Caco-2 (cell line): ENCODE data around the gene SDCCAG8. TPM values are rescaled to one million over a fixed set of nuclear protein-coding genes. Genes with fewer than 3 reads are reported as not detected.

ENCODE experiments used
- BruUV-seq: library from RNA; stranded (reverse); fragments of 400-500 nt; replicated peaks from 2 replicates; lab custom pipeline; 2021; lab: Mats Ljungman, UMichigan
- CTCF ChIA-PET: fragments of 300-600 bp; sonication (Branson Sonifier 250); formaldehyde crosslinking; loops from one replicate; lab custom pipeline; 2022; ENCODE audit warnings: antibody characterized with exemption; lab: Charles Lee
- POLR2A ChIA-PET: fragments of 300-600 bp; sonication (Branson Sonifier 250); formaldehyde crosslinking; loops from one replicate; lab custom pipeline; 2022; ENCODE audit warnings: antibody characterized with exemption; lab: Charles Lee
- DNase-seq, 2 experiments: peaks; one replicate each; pipeline versions ENCODE4 v3.0.0 to v3.0.0-alpha.2; 2020 to 2022
- H3K27me3 ChIP-seq: replicated peaks from 2 replicates; pipeline ENCODE4 v1.6.0; 2011; ENCODE audit warnings: low read length; ENCODE audit not compliant: control insufficient read depth, insufficient read depth
- H3K36me3 ChIP-seq: 2 replicates; pipeline ENCODE4 v1.5.1; 2011; ENCODE audit warnings: low read length; ENCODE audit not compliant: control insufficient read depth, insufficient read depth
- H3K4me1 ChIP-seq: fragments of 250-450 bp; sonication (Bioruptor Pico); 2 replicates; pipeline ENCODE4 v1.5.1; 2020; ENCODE audit warnings: mild to moderate bottlenecking
- H3K4me3 ChIP-seq: 2 replicates; pipeline ENCODE4 v1.5.1; 2011; ENCODE audit warnings: low read depth, mild to moderate bottlenecking, control low read depth, low read length
- H3K9me3 ChIP-seq: fragments of 250-450 bp; sonication (Bioruptor Pico); 2 replicates; pipeline ENCODE4 v1.5.1; 2020; ENCODE audit warnings: mild to moderate bottlenecking, moderate library complexity
- H3K27ac Mint-ChIP-seq: one replicate; pipeline ENCODE4 v1.8.0; 2022; ENCODE audit warnings: mixed read lengths; ENCODE audit not compliant: unreplicated experiment
- H3K27me3 Mint-ChIP-seq: one replicate; pipeline ENCODE4 v1.8.0; 2022; ENCODE audit warnings: mixed read lengths; ENCODE audit not compliant: insufficient read depth, unreplicated experiment
- H3K36me3 Mint-ChIP-seq: one replicate; pipeline ENCODE4 v1.8.0; 2022; ENCODE audit warnings: mild to moderate bottlenecking, mixed read lengths; ENCODE audit not compliant: insufficient read depth, unreplicated experiment
- H3K4me1 Mint-ChIP-seq: one replicate; pipeline ENCODE4 v1.8.0; 2022; ENCODE audit warnings: low read depth, mixed read lengths; ENCODE audit not compliant: unreplicated experiment
- H3K4me3 Mint-ChIP-seq: one replicate; pipeline ENCODE4 v1.8.0; 2022; ENCODE audit warnings: mild to moderate bottlenecking, moderate library complexity, mixed read lengths; ENCODE audit not compliant: unreplicated experiment
- H3K9me3 Mint-ChIP-seq: one replicate; pipeline ENCODE4 v1.8.0; 2022; ENCODE audit warnings: mixed read lengths; ENCODE audit not compliant: unreplicated experiment
- intact Hi-C: fragments of 100-400 bp; cut with micrococcal nuclease; formaldehyde crosslinking; loops from one replicate; pipeline ENCODE4 v1.10.0; 2022; ENCODE audit not compliant: unreplicated experiment
- total RNA-seq: library from RNA; stranded (reverse); gene quantifications from 2 replicates; pipeline ENCODE4 v1.2.3, GENCODE V29; 2022
- TF ChIP-seq, protein P1 (sequence below), 2 experiments: fragments of 200-600 bp in 1 of 2; IDR thresholded peaks; 1 replicate in 1 of 2; 2 replicates in 1 of 2; pipeline versions ENCODE4 v1.5.1 to v1.8.0; 2011 to 2022; ENCODE audit warnings: antibody characterized with exemption in 1 of 2, control low read depth in 1 of 2, inconsistent platforms in 1 of 2, low read depth in 1 of 2, low read length in 1 of 2, mild to moderate bottlenecking in 1 of 2, moderate library complexity in 1 of 2; ENCODE audit not compliant: insufficient read depth in 1 of 2, severe bottlenecking in 1 of 2, unreplicated experiment in 1 of 2

The SDCCAG8 gene
- total RNA-seq, 1 experiment from 2014 or later, result 23.0 TPM

DNA sequence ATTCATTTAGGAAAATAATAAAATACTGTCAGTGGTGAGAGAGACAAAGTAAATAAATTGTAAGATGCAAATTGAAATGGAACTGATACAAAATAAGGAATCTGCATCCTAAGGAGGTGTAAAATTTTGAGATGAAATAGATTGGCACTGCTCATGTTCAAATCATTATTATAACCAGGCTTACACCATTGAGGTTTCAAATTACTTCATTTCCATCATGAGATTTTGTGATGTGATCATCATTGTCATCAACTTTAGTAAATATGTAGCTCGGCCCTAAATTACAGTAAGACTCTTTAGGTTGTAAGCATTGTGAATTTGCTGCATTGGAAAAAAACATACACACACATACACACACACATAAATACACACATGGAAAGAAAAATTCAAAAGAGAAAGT is 123.4 kb downstream of the SDCCAG8 start:
- no peaks in the 10 kb centered on the region for H3K9me3 ChIP-seq
- Mint-ChIP-seq H3K9me3 (peaks cover 20% of the 10 kb centered on the region), H3K4me1 (no peaks in the 10 kb centered on the region), H3K27ac (no peak overlapping the region), H3K36me3 (no peaks in the 10 kb centered on the region), H3K27me3 (no peaks in the 10 kb centered on the region), H3K4me3 (no peak overlapping the region)
- BruUV-seq, result no TSS peak
- no peaks in the 10 kb centered on the region for H3K36me3 ChIP-seq
- intact Hi-C loops, result no loop called here
- no peak for DNase-seq
- no peaks in the 10 kb centered on the region for H3K27me3 ChIP-seq
- ChIA-PET CTCF (no interaction called here), POLR2A (no interaction called here)
- no peaks in the 10 kb centered on the region for H3K4me1 ChIP-seq
- no peak overlapping the region for H3K4me3 ChIP-seq
- TF ChIP-seq, protein P1, sequence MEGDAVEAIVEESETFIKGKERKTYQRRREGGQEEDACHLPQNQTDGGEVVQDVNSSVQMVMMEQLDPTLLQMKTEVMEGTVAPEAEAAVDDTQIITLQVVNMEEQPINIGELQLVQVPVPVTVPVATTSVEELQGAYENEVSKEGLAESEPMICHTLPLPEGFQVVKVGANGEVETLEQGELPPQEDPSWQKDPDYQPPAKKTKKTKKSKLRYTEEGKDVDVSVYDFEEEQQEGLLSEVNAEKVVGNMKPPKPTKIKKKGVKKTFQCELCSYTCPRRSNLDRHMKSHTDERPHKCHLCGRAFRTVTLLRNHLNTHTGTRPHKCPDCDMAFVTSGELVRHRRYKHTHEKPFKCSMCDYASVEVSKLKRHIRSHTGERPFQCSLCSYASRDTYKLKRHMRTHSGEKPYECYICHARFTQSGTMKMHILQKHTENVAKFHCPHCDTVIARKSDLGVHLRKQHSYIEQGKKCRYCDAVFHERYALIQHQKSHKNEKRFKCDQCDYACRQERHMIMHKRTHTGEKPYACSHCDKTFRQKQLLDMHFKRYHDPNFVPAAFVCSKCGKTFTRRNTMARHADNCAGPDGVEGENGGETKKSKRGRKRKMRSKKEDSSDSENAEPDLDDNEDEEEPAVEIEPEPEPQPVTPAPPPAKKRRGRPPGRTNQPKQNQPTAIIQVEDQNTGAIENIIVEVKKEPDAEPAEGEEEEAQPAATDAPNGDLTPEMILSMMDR (IDR thresholded peaks at IDR 0.05; ENCODE audit: insufficient read depth in 1 of 2, low read depth in 1 of 2, low read length in 1 of 2, severe bottlenecking in 1 of 2, unreplicated experiment in 1 of 2), result no peak

DNA sequence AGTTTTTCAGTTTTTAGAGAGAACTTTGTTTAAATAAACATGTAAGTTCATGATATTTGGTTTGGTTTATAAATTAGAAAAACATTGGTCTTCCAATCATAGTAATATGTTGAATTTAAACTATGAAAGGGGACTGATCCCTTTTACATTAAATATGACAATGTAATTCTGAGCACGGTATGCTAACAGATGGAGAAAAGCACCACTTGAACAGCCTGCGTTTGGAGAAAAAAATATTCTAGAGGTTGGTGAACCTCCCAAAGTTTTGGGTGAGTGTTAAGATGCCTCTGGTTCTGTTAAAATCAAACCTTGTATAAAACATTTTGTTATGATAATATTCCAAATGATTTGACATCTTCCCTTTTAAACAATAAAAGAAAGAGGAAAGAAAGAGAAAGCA is 123.9 kb downstream of the SDCCAG8 start:
- CTCF ChIA-PET, result no interaction called here
- no peak for DNase-seq
- no peaks in the 10 kb centered on the region for H3K4me1 Mint-ChIP-seq
- POLR2A ChIA-PET, result no interaction called here
- BruUV-seq, result no TSS peak
- H3K27me3 Mint-ChIP-seq, result no peaks in the 10 kb centered on the region
- no peaks in the 10 kb centered on the region for H3K27me3 ChIP-seq
- intact Hi-C loops, result no loop called here
- peaks cover 15% of the 10 kb centered on the region for H3K9me3 Mint-ChIP-seq
- no peaks in the 10 kb centered on the region for H3K36me3 ChIP-seq
- TF ChIP-seq, protein P1 (IDR thresholded peaks at IDR 0.05; ENCODE audit: insufficient read depth in 1 of 2, low read depth in 1 of 2, low read length in 1 of 2, severe bottlenecking in 1 of 2, unreplicated experiment in 1 of 2), result no peak
- no peak overlapping the region for H3K4me3 Mint-ChIP-seq
- no peak overlapping the region for H3K27ac Mint-ChIP-seq
- no peaks in the 10 kb centered on the region for H3K36me3 Mint-ChIP-seq
- H3K9me3 ChIP-seq, result no peaks in the 10 kb centered on the region
- no peak overlapping the region for H3K4me3 ChIP-seq
- no peaks in the 10 kb centered on the region for H3K4me1 ChIP-seq

- no peaks in the 10 kb centered on the region for H3K36me3 Mint-ChIP-seq
- Histone ChIP-seq H3K4me1 (no peaks in the 10 kb centered on the region), H3K36me3 (no peaks in the 10 kb centered on the region), H3K4me3 (no peak overlapping the region), H3K27me3 (no peaks in the 10 kb centered on the region), H3K9me3 (no peaks in the 10 kb centered on the region)
- ChIA-PET CTCF (no interaction called here), POLR2A (interaction anchor here (0.6 kb wide), 1 partner anchor 1577 kb away, joined by 3 read pairs; no protein-coding TSS in a partner anchor)
- H3K27ac Mint-ChIP-seq, result no peak overlapping the region
- intact Hi-C loops, result no loop called here
- BruUV-seq, result no TSS peak
- TF ChIP-seq, protein P1 (IDR thresholded peaks at IDR 0.05; ENCODE audit: insufficient read depth in 1 of 2, low read depth in 1 of 2, low read length in 1 of 2, severe bottlenecking in 1 of 2, unreplicated experiment in 1 of 2), result no peak
- H3K9me3 Mint-ChIP-seq, result no peaks in the 10 kb centered on the region
- no peak overlapping the region for H3K4me3 Mint-ChIP-seq
- DNase-seq, result no peak
- no peaks in the 10 kb centered on the region for H3K27me3 Mint-ChIP-seq
- H3K4me1 Mint-ChIP-seq, result no peaks in the 10 kb centered on the region
These were observed 132.4 kb downstream of the SDCCAG8 start for GRCh38 chr1:243388276-243388675.
